PC-9 (cell line): Measurements from ENCODE around the gene HMBS. TPM values are rescaled to one million over a fixed set of nuclear protein-coding genes. Genes with fewer than 3 reads are reported as not detected.
A peak's percentile ranks its signal among the peaks of the same experiment; 100 is the strongest.
"Not testable (repeated sequence)": the region's sequence is repeated elsewhere in the genome, so short reads cannot be mapped to it uniquely, and the experiment has no call there.

Experiments
- BruUV-seq: library from RNA; stranded (reverse); fragments of 400-500 nt; replicated peaks from 2 replicates; lab custom pipeline; 2021; lab: Mats Ljungman, UMichigan
- CTCF ChIA-PET: fragments of 300-600 bp; sonication (Branson Sonifier 250); formaldehyde crosslinking; loops from one replicate; lab custom pipeline; 2022; ENCODE audit warnings: antibody characterized with exemption; lab: Charles Lee
- POLR2A ChIA-PET: fragments of 300-600 bp; sonication (Branson Sonifier 250); formaldehyde crosslinking; loops from one replicate; lab custom pipeline; 2022; ENCODE audit warnings: antibody characterized with exemption; ENCODE audit not compliant: unreplicated experiment; lab: Charles Lee
- DNase-seq, 2 experiments: peaks; one replicate each; pipeline versions ENCODE4 v3.0.0 to v3.0.0-alpha.2; 2015 to 2022; ENCODE audit warnings: mixed read lengths in 1 of 2
- H2AFZ ChIP-seq: fragments of 200-600 bp; sonication (generic); 2 replicates; pipeline ENCODE4 v1.8.1; 2017; ENCODE audit warnings: antibody characterized with exemption
- H3F3A ChIP-seq: fragments of 200-600 bp; sonication (generic); 2 replicates; pipeline ENCODE4 v1.8.1; 2017; ENCODE audit warnings: antibody characterized with exemption, mild to moderate bottlenecking, low read depth; ENCODE audit not compliant: insufficient read depth
- H3K27ac ChIP-seq: fragments of 200-600 bp; sonication (generic); 2 replicates; pipeline ENCODE4 v1.6.1; 2016; ENCODE audit warnings: mixed run types
- H3K27me3 ChIP-seq: fragments of 200-600 bp; sonication (generic); 2 replicates; pipeline ENCODE4 v1.6.1; 2016; ENCODE audit warnings: low read depth, mixed run types; ENCODE audit not compliant: insufficient read depth
- H3K36me3 ChIP-seq: fragments of 200-600 bp; sonication (generic); 2 replicates; pipeline ENCODE4 v1.6.1; 2016; ENCODE audit warnings: low read depth, mixed run types
- H3K4me1 ChIP-seq: fragments of 200-600 bp; sonication (generic); replicated peaks from 2 replicates; pipeline ENCODE4 v1.6.1; 2016; ENCODE audit warnings: mixed run types; ENCODE audit not compliant: insufficient read depth
- H3K4me2 ChIP-seq: fragments of 200-600 bp; sonication (generic); 2 replicates; pipeline ENCODE4 v1.6.1; 2017; ENCODE audit warnings: mixed run types
- H3K4me3 ChIP-seq: fragments of 200-600 bp; sonication (generic); 2 replicates; pipeline ENCODE4 v1.6.1; 2016; ENCODE audit warnings: mixed run types
- H3K79me2 ChIP-seq: fragments of 200-600 bp; sonication (generic); 2 replicates; pipeline ENCODE4 v1.6.1; 2017; ENCODE audit warnings: low read depth, mixed run types
- H3K9me2 ChIP-seq: fragments of 200-600 bp; sonication (generic); 2 replicates; pipeline ENCODE4 v1.8.1; 2017; ENCODE audit warnings: mild to moderate bottlenecking; ENCODE audit not compliant: insufficient read depth
- H3K9me3 ChIP-seq: fragments of 200-600 bp; sonication (generic); 2 replicates; pipeline ENCODE4 v1.8.1; 2016; ENCODE audit warnings: low read depth; ENCODE audit not compliant: insufficient read depth
- H4K20me1 ChIP-seq: fragments of 200-600 bp; sonication (generic); 2 replicates; pipeline ENCODE4 v1.8.1; 2017; ENCODE audit not compliant: insufficient read depth
- EZH2 ChIP-seq: fragments of 200-600 bp; sonication (generic); IDR thresholded peaks from 2 replicates; pipeline ENCODE4 v1.8.0; 2017; ENCODE audit warnings: antibody characterized with exemption, low read depth
- intact Hi-C: fragments of 100-400 bp; cut with micrococcal nuclease; formaldehyde crosslinking; loops from one replicate; pipeline ENCODE4 v1.10.0; 2022; ENCODE audit not compliant: unreplicated experiment
- total RNA-seq: library from RNA; stranded (reverse); gene quantifications from 2 replicates; pipeline ENCODE4 v1.2.3, GENCODE V29; 2021
- TF ChIP-seq, protein P1 (sequence below): fragments of 200-600 bp; sonication (generic); conservative IDR thresholded peaks from 2 replicates; pipeline ENCODE4 v1.6.1; 2017; ENCODE audit warnings: mixed run types, antibody characterized with exemption, mild to moderate bottlenecking, moderate library complexity

The HMBS gene
- total RNA-seq, 1 experiment from 2014 or later: 49.3 TPM

DNA sequence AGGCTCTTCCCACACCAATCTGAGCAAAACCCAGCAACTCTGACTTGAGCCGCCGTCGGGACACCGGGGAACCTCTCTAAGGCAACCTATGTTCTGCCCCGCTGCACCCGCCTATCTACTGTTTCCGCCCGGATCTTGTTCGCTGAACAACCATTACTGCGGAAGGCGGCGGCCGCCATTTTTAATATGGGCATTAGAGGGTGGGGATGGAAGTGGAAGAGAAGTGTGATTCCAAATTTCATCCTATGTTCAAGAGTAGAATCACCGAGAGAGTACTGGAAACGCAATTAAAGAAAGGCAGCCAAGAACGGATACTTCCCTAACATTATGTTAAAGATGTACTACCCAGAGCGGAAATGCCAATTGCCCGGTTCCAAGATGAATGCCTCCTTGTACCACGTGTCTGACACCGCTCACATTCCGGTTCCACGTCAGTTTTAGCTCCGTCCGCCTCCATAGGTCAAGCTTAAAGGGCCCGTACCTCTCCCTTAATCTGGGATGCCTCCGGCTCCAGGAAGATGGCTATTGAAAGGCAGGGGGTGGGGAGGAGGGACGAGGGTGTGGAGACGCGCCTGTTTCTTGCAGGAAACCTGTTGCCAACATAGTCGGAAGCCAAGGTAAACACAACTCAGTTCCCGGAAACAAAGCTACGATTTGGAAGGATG, 17.2 kb downstream of the HMBS start, which contains the start of gene DPAGT1:
Gene DPAGT1, minus strand, starts transcription at position 95 of the 665 bp plus-strand sequence. CDS start 198 bp downstream, outside the sequence.
- CTCF ChIA-PET: interaction anchor here (0.5 to 2.0 kb wide), 9 partner anchors 16 to 930 kb away, joined by 3 to 16 read pairs (median 4); partner anchors contain the start of genes CBL, HINFP, HMBS and MCAM
- Histone ChIP-seq H3K9me2 (no peaks in the 10 kb centered on the region), H3K4me2 (peak within 1 kb of the TSS; percentile 92), H3F3A (peaks cover 42% of the 10 kb centered on the region), H3K9me3 (no peaks in the 10 kb centered on the region), H3K36me3 (peaks cover 11% of the 10 kb centered on the region), H3K79me2 (peaks cover 24% of the 10 kb centered on the region), H2AFZ (peak within 1 kb of the TSS; percentile 87), H3K27me3 (no peaks in the 10 kb centered on the region), H3K27ac (peak within 1 kb of the TSS; percentile 87), H3K4me3 (peak within 1 kb of the TSS; percentile 79), H4K20me1 (no peaks in the 10 kb centered on the region), H3K4me1 (peaks cover 31% of the 10 kb centered on the region)
- POLR2A ChIA-PET: interaction anchor here (0.5 to 1.0 kb wide), 14 partner anchors 11 to 489 kb away, joined by 3 to 15 read pairs (median 6); partner anchors contain the start of genes HINFP, HMBS and NLRX1
- intact Hi-C loops: loop anchor here (1.0 to 5.0 kb wide), 5 partner anchors 67 to 236 kb away; partner anchors contain the start of gene MCAM
- no TSS peak for BruUV-seq
- TF ChIP-seq EZH2: no peak
- TF ChIP-seq, protein P1, sequence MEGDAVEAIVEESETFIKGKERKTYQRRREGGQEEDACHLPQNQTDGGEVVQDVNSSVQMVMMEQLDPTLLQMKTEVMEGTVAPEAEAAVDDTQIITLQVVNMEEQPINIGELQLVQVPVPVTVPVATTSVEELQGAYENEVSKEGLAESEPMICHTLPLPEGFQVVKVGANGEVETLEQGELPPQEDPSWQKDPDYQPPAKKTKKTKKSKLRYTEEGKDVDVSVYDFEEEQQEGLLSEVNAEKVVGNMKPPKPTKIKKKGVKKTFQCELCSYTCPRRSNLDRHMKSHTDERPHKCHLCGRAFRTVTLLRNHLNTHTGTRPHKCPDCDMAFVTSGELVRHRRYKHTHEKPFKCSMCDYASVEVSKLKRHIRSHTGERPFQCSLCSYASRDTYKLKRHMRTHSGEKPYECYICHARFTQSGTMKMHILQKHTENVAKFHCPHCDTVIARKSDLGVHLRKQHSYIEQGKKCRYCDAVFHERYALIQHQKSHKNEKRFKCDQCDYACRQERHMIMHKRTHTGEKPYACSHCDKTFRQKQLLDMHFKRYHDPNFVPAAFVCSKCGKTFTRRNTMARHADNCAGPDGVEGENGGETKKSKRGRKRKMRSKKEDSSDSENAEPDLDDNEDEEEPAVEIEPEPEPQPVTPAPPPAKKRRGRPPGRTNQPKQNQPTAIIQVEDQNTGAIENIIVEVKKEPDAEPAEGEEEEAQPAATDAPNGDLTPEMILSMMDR: no peak
- peak; percentile 85 to 98 for DNase-seq

DNA sequence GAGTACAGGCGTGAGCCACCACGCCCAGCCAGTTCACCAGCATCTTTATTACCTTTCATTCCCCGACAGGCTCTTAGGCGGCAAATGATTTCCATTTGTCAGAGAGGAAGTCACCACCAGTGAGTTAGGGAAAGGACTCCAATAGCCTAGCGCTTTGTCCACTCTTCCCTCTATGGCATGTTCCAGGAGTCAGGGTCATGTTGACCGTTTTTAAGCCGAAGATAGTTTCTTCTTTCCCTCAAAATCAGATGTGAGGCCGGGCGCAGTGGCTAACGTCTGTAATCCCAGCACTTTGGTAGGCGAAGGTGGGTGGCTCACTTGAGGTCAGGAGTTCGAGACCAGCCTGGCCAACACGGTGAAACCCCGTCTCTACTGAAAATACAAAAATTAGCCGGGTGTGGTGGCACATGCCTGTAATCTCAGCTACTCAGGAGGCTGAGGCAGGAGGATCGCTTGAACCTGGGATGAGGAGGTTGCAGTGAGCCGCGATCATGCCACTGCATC, 18.5 kb downstream of the HMBS start:
- H4K20me1 ChIP-seq, DNase-seq, H3K36me3 ChIP-seq, H3K9me3 ChIP-seq, H3K27me3 ChIP-seq, BruUV-seq, H3K9me2 ChIP-seq: not testable (repeated sequence)
- Histone ChIP-seq H3K79me2 (peaks cover 24% of the 10 kb centered on the region), H3K4me2 (peak overlapping the region; percentile 92), H2AFZ (peak overlapping the region; percentile 87; the same call in 1 of the 2 replicates), H3K27ac (peak overlapping the region; percentile 87), H3K4me1 (peaks cover 32% of the 10 kb centered on the region), H3K4me3 (peak overlapping the region; percentile 79; the same call in 1 of the 2 replicates), H3F3A (peaks cover 37% of the 10 kb centered on the region)
- POLR2A ChIA-PET: interaction anchor here (0.7 kb wide), 2 partner anchors 191 to 372 kb away, joined by 4 to 5 read pairs; no protein-coding TSS in a partner anchor
- intact Hi-C loops: loop anchor here (2.0 to 5.0 kb wide), 3 partner anchors 94 to 214 kb away; partner anchors contain the start of gene MCAM
- CTCF ChIA-PET: interaction anchor here (1.6 to 2.0 kb wide), 2 partner anchors 18 to 93 kb away, joined by 8 to 16 read pairs; partner anchors contain the start of gene HMBS

DNA sequence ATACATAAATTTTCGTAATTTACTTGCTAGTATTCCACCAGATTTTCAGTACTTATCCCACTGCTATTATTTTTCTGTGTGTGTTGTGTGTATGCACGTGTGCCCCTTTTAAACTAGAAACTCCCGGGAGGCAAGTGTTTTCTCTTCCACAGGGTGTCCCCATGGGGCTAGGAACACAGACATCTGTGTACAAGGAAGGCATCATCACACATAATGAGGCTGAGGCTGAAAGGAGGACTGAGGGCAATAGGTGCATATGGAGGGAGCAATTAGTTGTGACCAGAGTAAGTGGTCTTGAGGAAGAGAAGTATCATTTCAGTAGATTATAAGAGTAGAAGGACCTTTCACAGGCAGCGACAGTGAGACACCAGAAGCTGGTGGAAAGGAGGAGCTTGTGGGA, 19.1 kb downstream of the HMBS start:
- ChIA-PET CTCF (no interaction called here), POLR2A (no interaction called here)
- Histone ChIP-seq H3K4me3 (no peak overlapping the region), H3K36me3 (peaks cover 1% of the 10 kb centered on the region), H4K20me1 (no peaks in the 10 kb centered on the region), H3F3A (peaks cover 38% of the 10 kb centered on the region), H3K27me3 (no peaks in the 10 kb centered on the region), H2AFZ (no peak overlapping the region), H3K9me2 (no peaks in the 10 kb centered on the region), H3K79me2 (peaks cover 24% of the 10 kb centered on the region), H3K27ac (no peak overlapping the region), H3K4me1 (peaks cover 37% of the 10 kb centered on the region), H3K9me3 (no peaks in the 10 kb centered on the region), H3K4me2 (no peak overlapping the region)
- TF ChIP-seq, protein P1: no peak
- TF ChIP-seq EZH2: no peak
- BruUV-seq: no TSS peak
- intact Hi-C loops: loop anchor here (2.0 to 5.0 kb wide), 3 partner anchors 93 to 214 kb away; partner anchors contain the start of gene MCAM
- DNase-seq: no peak
